ENCODE data around the gene CRP. TPM values are rescaled to one million over a fixed set of nuclear protein-coding genes. Genes with fewer than 3 reads are reported as not detected.

CRP gene, protein sequence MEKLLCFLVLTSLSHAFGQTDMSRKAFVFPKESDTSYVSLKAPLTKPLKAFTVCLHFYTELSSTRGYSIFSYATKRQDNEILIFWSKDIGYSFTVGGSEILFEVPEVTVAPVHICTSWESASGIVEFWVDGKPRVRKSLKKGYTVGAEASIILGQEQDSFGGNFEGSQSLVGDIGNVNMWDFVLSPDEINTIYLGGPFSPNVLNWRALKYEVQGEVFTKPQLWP
- total RNA-seq, result 0.10 TPM in 1 of 2 replicates, not detected in the other

DNA sequence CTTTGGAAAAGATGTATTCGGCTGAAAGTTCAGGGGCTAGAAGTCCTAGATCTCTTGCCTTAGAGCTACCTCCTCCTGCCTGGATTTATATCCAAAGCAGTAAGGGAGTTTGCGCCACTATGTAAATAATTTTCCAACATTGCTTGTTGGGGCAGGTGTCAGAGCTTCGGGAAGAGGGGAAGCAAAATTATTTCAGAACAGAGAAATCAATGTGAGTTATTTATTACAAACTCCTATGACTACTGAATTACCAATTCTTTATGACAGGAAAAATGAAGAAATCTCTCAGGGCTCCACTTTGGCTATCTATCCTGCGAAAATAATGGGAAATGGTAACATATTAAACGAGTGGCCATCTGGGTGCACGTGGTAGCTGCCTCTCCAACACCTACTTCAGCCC is at the start of gene CRP:
TSS of gene CRP (minus strand) at position 61 of the 400 bp plus-strand sequence. CDS start 104 bp downstream, outside the sequence.

Other genes starting within 250 kb of the CRP start
- gene OR10J5, start 178.6 kb downstream of the CRP start, total RNA-seq, result not detected in 2 replicates
- gene APCS, start 126.8 kb downstream of the CRP start, total RNA-seq, result not detected in 2 replicates
- 49.9 and 63.4 TPM in 2 replicates for gene DUSP23, start 66.4 kb upstream of the CRP start, total RNA-seq
- gene FCRL6, start 87.8 kb upstream of the CRP start, total RNA-seq, result not detected in 2 replicates
- not detected in 2 replicates for gene SLAMF8, start 112.3 kb upstream of the CRP start, total RNA-seq
- gene VSIG8, start 148.1 kb upstream of the CRP start, total RNA-seq, result not detected in 2 replicates
- gene CFAP45, start 185.6 kb upstream of the CRP start, total RNA-seq, result 0.65 and 1.5 TPM in 2 replicates
- gene TAGLN2, start 210.9 kb upstream of the CRP start, total RNA-seq, result 403 and 470 TPM in 2 replicates
- gene IGSF9, start 231.0 kb upstream of the CRP start, total RNA-seq, result not detected in 2 replicates
- not detected in 2 replicates for gene SLAMF9, start 239.6 kb upstream of the CRP start, total RNA-seq